ENCODE measurements around the gene TINAGL1. TPM values are rescaled to one million over a fixed set of nuclear protein-coding genes. Genes with fewer than 3 reads are reported as not detected.

The TINAGL1 gene
- total RNA-seq, 1 experiment from 2014 or later, result 430 TPM

DNA sequence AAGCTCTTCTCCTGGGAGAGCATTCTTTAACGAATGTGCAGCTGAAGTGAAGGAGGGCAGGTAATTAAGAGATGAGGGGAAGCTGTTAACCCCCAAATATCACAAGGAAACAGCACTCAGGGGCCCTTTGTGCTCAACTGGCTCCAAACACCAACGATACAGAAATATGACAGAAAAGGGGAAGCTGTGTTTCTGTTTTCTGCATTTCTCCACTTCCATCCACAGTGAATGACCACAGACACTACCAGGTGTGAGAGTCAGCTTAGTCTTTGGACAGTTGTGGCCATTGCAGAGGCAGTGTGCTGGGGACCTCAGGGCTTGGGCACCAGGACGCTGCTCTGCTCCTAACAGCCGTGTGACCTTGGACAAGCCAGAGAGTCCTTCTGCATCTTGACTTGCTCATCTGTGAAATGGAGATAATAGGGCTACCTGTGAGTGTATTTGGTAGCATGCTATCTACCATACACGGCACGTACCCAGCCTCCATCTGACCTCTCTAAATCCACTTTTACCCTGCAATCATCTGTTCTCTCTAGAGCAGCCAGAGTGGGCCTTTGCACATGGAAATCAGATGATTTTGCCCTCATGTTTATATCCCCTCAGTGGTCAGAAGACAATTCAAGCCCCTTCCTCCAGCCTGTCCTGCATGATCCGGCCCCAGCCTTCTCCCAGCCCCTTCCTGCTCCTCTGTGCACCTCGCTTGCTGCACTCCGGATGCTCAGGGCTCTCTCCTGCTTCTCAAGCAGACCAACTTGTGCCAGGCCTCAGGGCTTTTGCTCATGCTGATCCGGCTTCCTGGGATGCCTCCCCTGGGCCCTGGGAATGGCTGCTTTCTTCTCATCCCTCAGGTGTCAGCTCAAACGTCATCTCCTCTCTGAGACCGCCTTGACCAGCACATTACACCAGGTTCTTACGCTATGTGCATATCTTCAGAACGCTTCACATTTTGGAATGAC is 4.7 kb upstream of the TINAGL1 start:
- Mint-ChIP-seq H3K27ac (ENCODE audit: unreplicated experiment) (peak overlapping the region; percentile 22), H3K4me3 (ENCODE audit: low read depth, unreplicated experiment) (no peak overlapping the region), H3K27me3 (ENCODE audit: unreplicated experiment) (no peaks in the 10 kb centered on the region), H3K36me3 (ENCODE audit: insufficient read depth, unreplicated experiment) (peaks cover 5% of the 10 kb centered on the region), H3K9me3 (ENCODE audit: low read depth, unreplicated experiment) (no peaks in the 10 kb centered on the region), H3K4me1 (ENCODE audit: low read depth, unreplicated experiment) (peaks cover 83% of the 10 kb centered on the region)
- TF ChIP-seq, protein P1, sequence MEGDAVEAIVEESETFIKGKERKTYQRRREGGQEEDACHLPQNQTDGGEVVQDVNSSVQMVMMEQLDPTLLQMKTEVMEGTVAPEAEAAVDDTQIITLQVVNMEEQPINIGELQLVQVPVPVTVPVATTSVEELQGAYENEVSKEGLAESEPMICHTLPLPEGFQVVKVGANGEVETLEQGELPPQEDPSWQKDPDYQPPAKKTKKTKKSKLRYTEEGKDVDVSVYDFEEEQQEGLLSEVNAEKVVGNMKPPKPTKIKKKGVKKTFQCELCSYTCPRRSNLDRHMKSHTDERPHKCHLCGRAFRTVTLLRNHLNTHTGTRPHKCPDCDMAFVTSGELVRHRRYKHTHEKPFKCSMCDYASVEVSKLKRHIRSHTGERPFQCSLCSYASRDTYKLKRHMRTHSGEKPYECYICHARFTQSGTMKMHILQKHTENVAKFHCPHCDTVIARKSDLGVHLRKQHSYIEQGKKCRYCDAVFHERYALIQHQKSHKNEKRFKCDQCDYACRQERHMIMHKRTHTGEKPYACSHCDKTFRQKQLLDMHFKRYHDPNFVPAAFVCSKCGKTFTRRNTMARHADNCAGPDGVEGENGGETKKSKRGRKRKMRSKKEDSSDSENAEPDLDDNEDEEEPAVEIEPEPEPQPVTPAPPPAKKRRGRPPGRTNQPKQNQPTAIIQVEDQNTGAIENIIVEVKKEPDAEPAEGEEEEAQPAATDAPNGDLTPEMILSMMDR (IDR thresholded peaks at IDR 0.05; ENCODE audit: unreplicated experiment), result no peak
- no TSS peak for BruUV-seq (replicated peaks)
- intact Hi-C loops (cut with micrococcal nuclease; ENCODE audit: unreplicated experiment), result loop anchor here (10.0 kb wide), 1 partner anchor 363 kb away; the partner anchor contains the start of gene PTP4A2
- CTCF ChIA-PET, result interaction anchor here (0.6 kb wide), 1 partner anchor 14 kb away, joined by 4 read pairs; no protein-coding TSS in a partner anchor
- DNase-seq, result no peak

DNA sequence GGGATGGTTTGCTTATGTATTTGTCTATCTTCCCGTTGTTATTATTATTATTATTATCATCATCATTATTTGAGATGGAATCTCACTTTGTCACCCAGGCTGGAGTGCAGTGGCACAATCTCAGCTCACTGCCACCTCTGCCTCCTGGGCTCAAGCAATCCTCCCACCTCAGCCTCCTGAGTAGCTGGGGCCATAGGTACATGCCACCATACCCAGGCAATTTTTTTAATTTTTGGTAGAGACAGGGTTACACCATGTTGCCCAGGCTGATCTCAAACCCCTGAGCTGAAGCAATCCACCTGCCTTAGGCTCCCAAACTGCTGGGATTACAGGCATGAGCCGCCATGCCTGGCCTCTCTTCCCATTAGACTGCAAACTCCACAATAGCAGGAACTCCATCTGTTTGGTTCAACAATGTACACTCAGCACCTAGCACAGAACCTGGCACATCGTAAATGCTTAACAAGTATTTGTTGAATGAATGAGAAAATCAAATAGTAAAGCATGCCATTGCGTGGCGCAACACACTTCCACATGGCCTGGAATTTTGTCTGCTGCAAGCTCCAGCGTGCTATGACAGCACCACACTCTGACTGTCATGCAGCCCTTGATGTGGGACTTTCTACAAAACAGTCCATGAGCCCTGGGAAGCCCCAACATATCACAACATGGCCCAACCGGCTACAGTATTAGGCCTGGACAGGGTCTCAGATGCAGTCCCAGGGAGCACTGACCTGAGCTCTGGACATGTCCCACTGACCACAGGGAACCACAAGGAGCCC is 3.8 kb upstream of the TINAGL1 start:
- Mint-ChIP-seq H3K4me3 (ENCODE audit: low read depth, unreplicated experiment) (no peak overlapping the region), H3K27me3 (ENCODE audit: unreplicated experiment) (no peaks in the 10 kb centered on the region), H3K9me3 (ENCODE audit: low read depth, unreplicated experiment) (no peaks in the 10 kb centered on the region), H3K4me1 (ENCODE audit: low read depth, unreplicated experiment) (peaks cover 83% of the 10 kb centered on the region), H3K27ac (ENCODE audit: unreplicated experiment) (no peak overlapping the region), H3K36me3 (ENCODE audit: insufficient read depth, unreplicated experiment) (peaks cover 4% of the 10 kb centered on the region)
- intact Hi-C loops (cut with micrococcal nuclease; ENCODE audit: unreplicated experiment), result loop anchor here (10.0 kb wide), 1 partner anchor 362 kb away; the partner anchor contains the start of gene PTP4A2
- DNase-seq, result no peak
- CTCF ChIA-PET, result interaction anchor here (0.6 to 0.7 kb wide), 2 partner anchors 9 to 15 kb away, joined by 3 to 4 read pairs; no protein-coding TSS in a partner anchor
- TF ChIP-seq, protein P1 (IDR thresholded peaks at IDR 0.05; ENCODE audit: unreplicated experiment), result no peak
- BruUV-seq (replicated peaks), result no TSS peak

DNA sequence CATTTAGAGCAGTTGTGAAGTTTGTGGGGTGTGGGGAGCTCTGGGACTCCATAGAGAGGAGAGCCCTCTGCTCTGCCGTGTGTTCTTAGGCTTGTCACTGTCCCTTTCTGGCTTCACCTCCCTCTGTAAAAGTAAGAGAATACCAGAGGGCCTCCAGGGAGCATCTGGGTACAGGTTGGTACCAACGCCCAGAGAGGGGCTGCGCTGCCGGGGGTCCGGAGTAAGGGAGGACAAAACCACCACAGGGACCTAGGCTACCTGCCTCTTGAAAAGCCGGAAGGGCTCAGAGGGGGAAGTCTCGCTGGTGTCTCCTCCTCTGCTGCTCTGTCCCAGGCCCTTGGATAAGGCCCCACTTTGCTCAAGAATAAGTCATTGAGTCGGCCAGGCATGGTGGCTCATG is 3.1 kb upstream of the TINAGL1 start:
- H3K4me3 Mint-ChIP-seq (ENCODE audit: low read depth, unreplicated experiment), result no peak overlapping the region
- no peaks in the 10 kb centered on the region for H3K27me3 Mint-ChIP-seq (ENCODE audit: unreplicated experiment)
- H3K4me1 Mint-ChIP-seq (ENCODE audit: low read depth, unreplicated experiment), result peaks cover 80% of the 10 kb centered on the region
- H3K9me3 Mint-ChIP-seq (ENCODE audit: low read depth, unreplicated experiment), result no peaks in the 10 kb centered on the region
- H3K27ac Mint-ChIP-seq (ENCODE audit: unreplicated experiment), result no peak overlapping the region
- peaks cover 4% of the 10 kb centered on the region for H3K36me3 Mint-ChIP-seq (ENCODE audit: insufficient read depth, unreplicated experiment)
- BruUV-seq (replicated peaks), result no TSS peak
- DNase-seq, result no peak
- intact Hi-C loops (cut with micrococcal nuclease; ENCODE audit: unreplicated experiment), result loop anchor here (10.0 kb wide), 1 partner anchor 362 kb away; the partner anchor contains the start of gene PTP4A2
- CTCF ChIA-PET, result interaction anchor here (0.7 to 0.8 kb wide), 3 partner anchors 10 to 102 kb away, joined by 3 read pairs; no protein-coding TSS in a partner anchor
- TF ChIP-seq, protein P1 (IDR thresholded peaks at IDR 0.05; ENCODE audit: unreplicated experiment), result no peak

DNA sequence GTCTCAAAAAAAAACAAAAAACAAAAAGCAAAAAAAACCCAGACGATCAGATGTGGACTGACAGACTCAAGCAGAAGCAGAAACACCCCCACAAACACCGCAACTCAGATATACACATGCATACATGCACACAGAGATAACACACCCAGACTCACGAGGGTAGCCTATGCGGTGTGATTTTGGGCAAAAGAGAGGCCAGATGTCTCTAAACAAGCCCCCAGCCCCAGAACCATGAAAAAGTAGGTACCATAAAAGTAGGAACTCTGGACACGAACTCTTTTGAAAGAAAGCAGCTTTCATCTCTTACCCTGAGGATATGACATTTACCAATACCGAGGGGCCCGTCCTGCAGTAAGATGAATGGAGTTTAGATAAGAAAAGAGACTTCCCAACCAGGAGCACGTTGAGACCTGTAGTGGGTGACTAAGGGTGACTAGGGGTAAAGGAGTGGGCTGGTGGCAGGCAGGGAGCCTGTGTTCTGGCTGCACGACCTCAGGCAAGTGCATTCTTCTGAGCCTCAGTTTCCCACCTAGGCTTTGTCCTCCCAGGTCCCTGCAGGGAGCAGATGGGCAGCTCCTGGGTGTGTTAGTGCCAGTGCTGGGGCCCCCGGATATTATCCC is 1.5 kb upstream of the TINAGL1 start:
- TF ChIP-seq, protein P1 (IDR thresholded peaks at IDR 0.05; ENCODE audit: unreplicated experiment), result no peak
- no peak overlapping the region for H3K27ac Mint-ChIP-seq (ENCODE audit: unreplicated experiment)
- CTCF ChIA-PET, result interaction anchor here (0.7 to 1.3 kb wide), 3 partner anchors 10 to 154 kb away, joined by 3 to 5 read pairs (median 3); no protein-coding TSS in a partner anchor
- H3K4me3 Mint-ChIP-seq (ENCODE audit: low read depth, unreplicated experiment), result no peak overlapping the region
- H3K9me3 Mint-ChIP-seq (ENCODE audit: low read depth, unreplicated experiment), result no peaks in the 10 kb centered on the region
- no TSS peak for BruUV-seq (replicated peaks)
- intact Hi-C loops (cut with micrococcal nuclease; ENCODE audit: unreplicated experiment), result loop anchor here (10.0 kb wide), 1 partner anchor 360 kb away; the partner anchor contains the start of gene PTP4A2
- DNase-seq, result no peak
- H3K27me3 Mint-ChIP-seq (ENCODE audit: unreplicated experiment), result no peaks in the 10 kb centered on the region
- peaks cover 1% of the 10 kb centered on the region for H3K36me3 Mint-ChIP-seq (ENCODE audit: insufficient read depth, unreplicated experiment)
- H3K4me1 Mint-ChIP-seq (ENCODE audit: low read depth, unreplicated experiment), result peaks cover 64% of the 10 kb centered on the region

All from Calu3 (cell line).